Right lung (tissue), 5 donors: ENCODE results near the gene CAPN5. TPM values are rescaled to one million over a fixed set of nuclear protein-coding genes. Genes with fewer than 3 reads are reported as not detected.
A peak's percentile ranks its signal among the peaks of the same experiment; 100 is the strongest.

Experiments used
- DNase-seq, 2 donors: peaks; one replicate each; pipeline ENCODE4 v3.0.0-alpha.2; 2013
- polyA plus RNA-seq, 5 donors: library from polyadenylated mRNA; unstranded; fragments of 120-200 nt; gene quantifications; one replicate each; pipeline versions ENCODE4 v1.2.1 to v1.2.3, GENCODE V29; 2013; ENCODE audit warnings: inconsistent platforms in 1 of 5, low replicate concordance in 1 of 5; ENCODE audit not compliant: insufficient read length in 5 of 5, insufficient read depth in 1 of 5

The CAPN5 gene
- polyA plus RNA-seq, 5 donors: 20.9 to 30.0 (median 27.1) TPM

DNA sequence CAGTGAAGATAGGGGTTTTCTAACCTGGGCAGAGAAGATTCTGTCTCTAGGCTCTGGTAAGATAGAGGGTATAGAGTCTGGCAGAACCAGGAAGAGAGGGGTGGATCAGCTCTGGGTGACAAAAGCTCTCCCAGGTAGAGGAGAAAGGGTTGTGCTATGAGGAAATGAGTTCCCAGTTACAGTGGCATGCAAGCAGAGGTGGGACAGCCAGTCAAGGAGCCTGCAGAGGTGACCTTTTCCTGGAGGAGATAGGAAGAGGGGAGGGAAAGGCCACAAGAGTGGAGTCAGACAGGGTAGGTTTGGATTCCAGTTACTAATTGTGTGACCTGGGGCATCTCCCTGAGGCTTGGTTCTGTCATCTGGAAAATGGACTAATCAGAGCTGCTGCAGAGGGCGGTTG, 3.4 kb upstream of the CAPN5 start:
- no peak for DNase-seq

DNA sequence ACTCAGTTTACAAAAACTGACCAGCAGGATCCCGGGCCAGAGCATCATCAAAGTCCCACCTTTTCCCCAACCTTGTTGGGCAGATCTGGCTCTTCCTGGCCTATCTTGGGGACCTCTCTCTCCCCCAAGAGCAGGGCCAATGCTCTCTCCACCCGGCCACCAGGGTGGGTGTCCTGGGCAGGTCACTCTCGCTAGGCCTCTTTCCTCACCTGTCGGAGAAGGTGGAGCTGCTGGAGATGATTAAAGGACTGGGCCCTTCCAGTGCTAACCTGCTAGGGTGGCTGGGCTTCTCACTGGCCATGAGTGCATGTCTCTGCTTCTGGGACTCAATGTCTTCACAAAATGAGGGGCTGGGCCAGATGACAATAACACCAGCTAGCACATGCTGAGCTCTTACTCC, 2.9 kb upstream of the CAPN5 start:
- no peak for DNase-seq

DNA sequence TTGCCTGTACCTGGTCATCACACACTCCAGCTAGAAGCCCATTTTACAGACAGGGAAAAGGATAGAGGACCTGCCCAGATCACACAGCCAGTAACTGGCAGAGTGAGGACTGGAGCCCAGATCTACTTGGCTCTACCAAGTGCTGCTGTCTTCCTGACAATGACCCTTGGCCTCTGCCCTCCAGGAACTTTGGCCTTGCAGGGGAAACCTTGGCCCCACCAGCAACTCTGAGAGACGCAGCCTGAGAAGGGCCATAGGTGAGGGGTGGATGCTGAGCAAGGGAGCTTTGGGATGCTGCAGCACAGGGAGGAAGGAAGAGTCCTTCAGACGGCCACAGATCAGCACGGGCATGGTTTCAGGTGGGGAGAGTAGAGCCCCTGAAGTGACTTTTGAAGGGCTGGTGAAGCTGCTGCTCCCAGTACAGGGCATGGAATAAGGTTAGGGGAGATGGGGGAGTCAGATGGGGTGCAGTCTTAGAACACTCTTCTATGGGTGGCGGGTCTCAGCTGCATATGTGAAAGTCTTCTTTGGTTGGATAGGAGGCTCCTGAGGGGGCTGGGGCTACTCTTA, 2.0 kb upstream of the CAPN5 start:
- no peak for DNase-seq

DNA sequence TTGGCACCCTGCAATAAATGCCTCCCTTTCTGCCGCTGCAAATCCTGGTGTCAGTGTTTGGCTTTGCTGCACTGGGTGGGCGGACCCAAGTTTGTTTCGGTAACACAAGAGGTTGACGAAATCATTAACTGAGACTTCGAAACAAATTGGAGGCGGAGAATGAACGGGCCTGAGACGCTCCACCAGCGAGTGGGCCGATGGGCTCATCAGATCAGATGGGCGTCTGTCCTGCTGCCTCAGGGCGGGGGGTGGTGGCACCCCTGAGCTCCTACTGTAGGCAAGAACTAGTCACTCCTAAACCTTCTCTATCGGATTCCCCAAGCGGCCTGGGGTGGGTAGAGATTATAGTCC, 918 bp upstream of the CAPN5 start:
- peak in 1 of 2 donors; percentile 56 for DNase-seq

DNA sequence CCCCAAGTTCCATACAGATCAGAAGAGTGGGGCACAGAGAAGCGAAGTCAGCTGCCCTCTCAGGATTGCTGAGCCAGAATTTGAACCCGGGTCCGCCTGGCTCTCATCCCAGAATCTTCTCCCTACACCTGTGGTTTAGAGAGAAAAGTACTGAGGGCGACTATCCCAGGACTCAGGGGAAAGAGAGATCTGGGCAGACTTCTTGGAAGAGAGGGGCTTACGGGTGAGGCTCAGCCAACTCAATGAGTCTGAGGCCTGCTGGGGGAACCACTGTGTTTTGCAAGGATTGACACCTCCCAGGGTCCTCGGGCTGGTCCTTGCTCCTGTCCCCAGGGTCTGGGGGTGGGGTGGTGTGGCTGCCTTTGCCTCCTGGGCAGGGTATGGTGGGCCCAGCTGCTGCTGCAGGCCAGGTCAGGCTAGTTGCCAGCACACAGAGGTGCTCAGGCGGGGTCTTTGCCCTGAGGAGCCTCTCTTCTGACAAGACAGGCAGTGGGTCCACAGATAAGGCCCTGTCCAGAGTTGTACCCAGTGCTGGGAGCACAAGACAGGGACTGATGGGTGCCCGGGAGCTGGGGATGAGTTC, 1.2 kb downstream of the CAPN5 start:
- no peak for DNase-seq

DNA sequence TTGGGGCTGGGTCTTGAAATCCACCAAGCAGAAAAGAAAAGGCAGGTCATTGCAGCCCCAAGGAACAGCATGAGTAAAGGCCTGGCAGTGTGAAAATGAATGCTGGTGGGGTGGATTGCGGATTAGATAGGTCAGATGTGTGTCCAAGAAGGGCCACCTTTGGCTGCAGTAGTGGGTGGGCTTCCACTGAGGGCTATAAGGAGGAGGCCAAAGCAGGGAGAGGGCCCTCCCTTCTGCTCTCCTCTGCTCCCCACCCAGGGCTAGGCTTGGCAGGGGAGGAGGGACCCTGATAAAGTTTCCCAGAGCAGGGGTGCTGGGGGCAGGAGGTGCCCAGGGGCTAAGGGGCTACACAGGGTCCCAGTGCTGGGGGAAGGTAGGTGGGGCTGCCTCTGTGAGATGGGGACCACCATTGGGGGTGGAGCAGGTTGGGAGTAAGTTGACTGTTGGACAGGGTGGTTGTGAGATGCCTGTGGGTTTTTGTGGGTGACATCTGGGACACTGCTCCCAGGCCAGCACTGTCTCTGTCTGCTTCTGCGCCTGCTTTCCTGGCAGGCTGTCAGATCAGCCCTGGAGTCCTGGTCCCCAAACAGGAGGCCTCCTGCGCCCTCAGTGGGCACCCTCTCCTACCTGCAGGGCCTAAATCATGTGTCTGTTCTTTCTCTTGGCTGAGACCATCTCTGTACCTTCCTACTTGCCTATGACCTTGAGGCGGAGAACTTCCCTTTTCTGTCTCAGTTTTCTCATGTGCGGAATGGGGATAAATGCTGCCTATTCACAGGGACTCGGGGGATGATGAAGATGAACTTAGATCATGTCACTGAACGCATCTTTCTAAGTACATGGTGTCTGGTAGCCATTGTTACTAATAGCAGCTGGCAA, 1.9 kb downstream of the CAPN5 start:
- DNase-seq: no peak

DNA sequence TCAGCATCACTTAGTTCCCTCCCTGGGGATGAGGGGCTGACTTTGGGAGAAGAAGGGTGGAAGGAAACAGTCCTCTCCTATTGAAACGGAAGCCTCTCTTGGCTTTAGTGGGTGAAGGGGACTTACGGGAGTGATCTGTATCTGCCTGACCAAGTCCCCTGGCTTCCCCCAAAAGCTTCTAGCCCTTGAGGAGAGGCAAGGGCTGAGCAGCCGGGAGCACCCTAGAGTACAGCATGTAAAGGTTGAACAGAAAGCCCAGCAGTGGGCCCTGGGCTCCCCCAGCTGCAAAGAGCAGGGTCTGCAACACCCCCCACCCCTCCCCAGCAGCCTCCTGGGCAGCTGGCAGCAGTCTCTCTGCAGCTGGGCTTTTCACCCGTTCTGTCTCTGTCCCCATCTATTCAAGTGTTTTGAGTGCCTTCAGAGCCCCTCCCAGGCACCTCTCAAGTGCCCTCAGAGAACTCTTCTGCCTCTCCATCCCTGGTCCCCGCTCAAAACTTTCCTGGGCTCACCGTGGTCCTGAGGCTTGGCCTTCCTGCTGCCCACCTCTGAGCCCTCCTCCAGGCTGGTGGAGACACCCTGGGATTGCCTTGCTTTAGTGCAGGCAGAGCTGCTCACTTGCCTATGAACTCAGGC, 2.7 kb downstream of the CAPN5 start:
- no peak for DNase-seq

DNA sequence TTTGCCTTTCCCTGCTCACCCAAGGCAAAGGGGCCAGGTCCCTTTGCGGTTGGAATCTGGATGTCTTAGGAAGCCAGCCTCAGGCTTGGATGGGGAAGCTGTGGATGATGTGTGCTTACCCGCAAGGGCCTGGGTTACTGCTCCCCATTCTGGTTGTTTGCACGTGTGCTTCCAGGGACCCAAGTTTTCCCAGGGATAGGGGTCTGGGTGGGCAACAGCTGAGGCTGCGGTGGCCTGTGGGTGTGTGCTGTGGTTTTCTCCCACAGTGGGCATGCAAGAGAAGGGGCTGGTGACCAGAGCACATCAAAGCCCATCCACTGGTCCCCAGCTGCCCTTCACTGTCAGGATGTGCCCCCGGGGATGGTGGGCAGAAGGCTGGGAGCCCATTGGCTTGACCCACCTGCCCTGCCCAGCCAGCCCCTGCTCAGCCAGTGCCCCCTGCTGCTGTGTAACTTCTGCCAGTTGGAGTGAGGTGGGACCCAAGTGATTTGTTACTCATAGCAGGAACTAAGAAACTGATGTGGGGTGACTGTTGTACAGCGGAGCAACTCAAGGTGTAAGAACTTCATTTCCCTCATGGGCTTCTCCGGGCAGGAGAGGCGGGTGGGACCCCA, 3.3 kb downstream of the CAPN5 start:
- DNase-seq: no peak

DNA sequence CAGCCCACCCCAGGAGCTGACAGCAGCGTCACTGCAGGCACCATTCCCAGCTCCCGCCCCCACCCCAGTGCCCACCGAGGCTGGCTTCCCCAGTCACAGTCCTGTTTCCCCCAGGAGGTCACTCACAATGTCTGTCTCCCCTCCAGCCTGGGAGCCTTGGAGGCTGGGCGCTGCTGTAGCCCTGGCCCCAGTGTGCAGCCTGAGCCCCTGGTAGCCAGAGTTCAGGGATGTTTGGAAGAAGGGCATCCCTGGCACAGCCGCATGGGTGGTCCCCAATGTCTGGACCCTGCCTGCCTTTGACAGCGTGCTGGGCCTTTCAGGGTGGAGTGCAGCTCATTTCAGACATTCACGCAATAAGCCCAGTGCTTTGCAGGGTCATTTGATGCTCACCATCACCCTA, 4.3 kb downstream of the CAPN5 start:
- DNase-seq: no peak

DNA sequence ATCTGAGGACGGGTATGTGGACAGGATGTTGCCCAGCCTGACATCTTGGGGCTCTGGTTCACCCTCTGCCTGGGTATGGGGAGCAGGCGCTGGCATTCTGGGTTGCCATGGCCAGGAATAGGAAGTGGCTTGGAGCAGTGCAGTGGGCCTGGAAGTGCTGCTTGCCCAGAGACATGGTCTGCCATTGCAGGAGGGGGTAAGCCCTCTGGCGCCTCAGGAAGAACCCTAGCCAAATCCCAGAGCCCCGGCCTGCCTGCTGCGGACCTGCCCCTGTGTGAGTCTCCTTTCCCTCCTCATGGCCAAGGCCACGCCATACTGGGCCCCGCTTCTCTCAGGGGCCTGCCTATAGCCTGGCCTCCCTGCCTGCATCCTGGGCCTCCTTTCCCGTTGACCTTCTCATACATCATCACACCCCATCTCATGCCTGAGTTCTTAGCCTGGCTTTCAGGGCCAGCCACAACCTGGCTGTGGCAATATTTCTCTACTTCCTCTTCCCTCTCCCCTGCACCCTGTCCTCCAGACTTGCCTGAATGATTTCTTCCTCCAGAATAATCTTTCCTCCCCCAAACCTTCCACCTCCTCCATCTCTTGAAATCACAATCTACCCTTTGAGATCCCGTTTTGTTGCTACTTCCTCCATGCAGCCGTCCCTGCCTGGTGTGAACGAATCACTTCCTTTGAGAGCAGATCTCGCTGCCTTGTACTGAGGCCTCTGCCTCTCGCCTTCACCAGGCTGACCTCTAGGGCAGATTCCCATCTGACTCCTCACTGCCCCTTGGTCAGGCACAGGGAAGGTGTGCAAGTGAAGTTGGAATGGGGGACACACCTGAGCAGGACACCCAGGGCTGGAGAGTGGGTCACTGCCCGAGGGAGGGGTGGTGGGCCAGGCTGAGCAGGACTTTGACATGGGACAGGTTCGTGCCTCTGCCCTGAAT, 5.2 kb downstream of the CAPN5 start:
- DNase-seq: no peak

DNA sequence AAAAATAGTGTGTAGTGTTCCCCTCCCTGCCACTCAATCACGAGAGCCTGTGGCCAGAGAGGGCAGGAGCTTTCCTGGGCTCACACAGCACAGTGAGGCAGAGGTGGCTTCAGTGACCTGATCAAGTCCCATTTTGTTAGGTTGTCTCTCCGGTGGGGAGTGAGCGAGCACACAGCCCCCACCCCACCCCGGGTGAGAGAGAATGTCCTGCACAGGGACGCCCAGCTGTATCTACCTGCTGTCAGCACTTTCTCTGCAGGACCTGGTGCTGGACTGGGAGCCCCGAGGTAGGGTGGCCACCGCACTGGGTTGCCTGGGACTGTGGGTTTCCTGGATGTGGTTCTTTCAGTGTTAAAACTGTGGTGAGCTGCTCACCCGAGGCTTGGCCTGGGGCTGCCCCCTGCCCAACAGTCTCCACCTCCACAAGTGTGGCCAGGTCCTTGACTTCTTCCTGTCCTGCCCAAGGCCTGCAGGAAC, 6.1 kb downstream of the CAPN5 start:
- DNase-seq: no peak

DNA sequence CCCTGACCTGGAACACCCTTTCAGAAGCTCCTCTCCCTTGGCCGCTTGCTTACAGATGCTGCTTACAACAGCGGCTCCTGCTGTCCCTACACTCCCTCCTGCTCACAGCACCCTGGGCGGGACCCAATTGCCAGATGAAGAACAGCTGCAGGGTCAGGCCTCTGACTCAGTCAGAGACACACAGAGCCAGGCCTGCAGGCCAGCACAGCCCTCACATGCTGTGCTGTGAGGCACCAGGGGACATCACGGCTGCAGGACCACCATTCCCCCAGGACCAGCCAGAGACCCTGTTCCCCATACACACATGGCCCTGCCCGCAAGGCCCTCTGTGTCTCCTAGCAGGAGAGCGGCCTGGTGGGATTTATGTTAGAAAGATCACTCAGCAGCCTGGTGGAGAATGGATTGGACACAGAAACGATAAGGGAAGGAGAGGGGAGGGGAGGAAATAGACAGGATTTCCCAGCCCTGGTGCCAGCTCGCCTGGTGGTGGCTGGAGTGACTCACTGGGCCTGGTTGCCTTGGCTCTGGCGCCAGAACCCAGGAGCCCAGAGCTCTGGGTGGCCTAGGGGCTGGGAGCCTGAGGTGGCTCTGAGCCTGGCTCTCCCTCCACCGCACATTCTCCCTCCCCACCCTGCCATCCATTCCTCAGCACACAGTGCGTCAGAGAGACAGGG, 6.7 kb downstream of the CAPN5 start:
- peak; percentile 83 to 89 for DNase-seq

DNA sequence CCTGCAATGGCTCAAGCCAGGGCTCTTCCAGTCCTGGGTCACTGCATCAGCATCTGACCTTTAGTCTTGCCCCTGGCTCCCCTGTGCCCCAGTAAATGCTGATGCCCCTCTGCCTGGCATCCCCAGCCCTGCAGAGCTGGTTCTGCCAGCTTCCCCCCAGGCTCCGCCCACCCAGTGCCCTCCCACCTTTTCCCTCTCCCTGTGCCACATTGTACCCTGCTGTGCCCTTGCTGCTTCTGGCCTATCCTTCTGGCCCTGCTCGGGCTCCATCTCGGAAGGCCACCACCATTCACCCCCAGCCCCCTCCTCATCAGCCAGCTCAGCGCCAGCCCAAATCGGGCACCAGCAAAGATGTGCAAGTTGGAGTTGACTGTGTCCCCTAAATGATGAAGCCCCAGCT, 7.4 kb downstream of the CAPN5 start:
- no peak for DNase-seq

DNA sequence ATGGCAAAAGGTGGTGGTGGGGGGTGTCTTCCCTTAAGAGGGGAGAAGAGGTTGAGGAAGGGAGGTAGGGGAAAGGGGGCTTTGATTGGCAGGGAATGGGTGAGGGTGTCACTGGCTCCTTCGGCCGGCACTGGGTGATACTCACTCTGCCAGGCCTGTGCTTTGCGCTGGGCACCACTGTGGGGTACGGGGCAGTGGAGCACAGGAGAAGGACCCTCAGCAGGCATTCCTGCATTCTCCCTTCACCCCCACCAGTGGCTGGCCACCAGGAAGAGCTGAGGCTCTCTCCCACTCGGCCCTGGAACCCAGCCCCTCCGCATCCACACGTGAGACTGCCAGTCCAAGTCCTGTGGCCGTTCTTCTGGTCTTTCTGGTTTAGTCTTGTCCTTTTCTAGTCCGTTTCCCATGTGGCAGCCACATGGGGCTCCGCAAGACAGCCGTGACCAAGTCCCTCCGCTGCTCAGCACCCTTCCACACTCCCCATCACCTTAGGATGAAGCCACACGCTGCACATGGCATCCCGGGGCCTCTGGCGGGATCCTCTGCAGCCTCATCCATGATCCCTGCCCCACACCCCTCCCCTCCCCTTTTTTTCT, 8.0 kb downstream of the CAPN5 start:
- DNase-seq: no peak

DNA sequence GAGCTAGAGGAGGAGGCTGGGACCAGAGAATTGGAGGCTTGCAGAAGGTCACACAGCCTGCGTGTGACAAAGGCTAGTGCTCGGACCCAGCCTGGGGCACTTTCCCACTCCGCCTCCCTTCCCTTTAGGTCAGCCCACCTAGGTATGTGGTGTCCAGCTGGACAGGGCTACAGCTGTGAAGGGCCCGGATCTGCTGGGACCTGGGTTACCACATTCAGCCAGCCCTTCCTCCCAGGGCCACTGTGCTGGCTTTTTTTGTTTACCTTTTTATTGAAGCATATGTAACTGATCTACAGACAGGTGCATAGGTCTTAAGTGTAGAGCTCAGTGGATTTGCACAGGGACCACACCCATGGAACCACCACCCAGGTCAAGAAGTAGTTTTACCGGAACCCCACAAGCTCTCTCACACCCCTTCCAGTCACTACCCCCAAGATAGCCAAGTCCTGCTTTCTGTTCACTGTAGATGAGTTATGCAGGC, 8.7 kb downstream of the CAPN5 start:
- DNase-seq: no peak

DNA sequence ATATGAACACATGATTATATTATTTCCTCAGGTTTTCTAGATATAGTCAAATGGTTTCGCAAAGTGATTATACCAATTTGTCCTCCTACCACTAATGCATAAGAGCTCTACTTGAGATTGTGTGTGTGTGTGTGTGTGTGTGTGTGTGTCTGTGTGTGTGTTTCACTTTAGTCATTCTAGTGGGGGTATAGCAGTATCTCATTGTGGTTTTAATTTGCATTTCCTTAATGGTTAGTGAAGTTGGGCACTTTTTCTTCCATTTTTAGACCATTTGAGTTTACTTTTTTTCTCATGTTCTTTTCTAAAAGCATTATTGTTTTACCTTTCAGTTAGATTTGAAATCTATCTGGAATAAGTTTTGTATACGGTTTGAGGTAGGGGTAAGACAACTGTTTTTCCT, 12.9 kb downstream of the CAPN5 start:
- DNase-seq: no peak

DNA sequence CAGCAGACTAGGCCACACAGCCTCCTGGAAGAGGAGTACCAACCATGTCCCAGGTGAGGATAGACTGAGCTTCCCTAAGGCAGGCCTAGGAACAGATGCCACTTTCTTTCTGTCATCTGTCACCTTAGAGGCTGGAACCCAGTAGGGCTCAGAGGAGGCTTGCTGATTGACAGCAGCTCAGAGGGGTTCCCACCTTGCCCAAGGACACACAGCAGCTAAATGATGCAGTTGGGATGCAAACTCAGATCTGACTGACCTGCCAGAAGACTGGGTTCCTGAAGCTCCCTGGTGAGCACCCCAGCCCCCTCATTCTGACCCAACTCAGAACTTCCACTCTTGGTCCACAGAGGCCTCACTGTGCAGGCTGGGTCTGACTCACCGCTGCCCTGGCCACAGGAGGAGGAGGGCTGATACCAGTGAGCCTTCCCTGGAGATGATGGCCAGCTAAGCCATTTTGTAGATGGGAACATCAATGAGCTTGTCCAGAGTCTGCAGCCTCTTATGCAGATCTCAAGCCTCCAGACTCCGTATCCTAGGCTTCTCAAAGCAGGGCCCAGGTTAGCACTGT, 14.0 kb downstream of the CAPN5 start:
- DNase-seq: no peak

DNA sequence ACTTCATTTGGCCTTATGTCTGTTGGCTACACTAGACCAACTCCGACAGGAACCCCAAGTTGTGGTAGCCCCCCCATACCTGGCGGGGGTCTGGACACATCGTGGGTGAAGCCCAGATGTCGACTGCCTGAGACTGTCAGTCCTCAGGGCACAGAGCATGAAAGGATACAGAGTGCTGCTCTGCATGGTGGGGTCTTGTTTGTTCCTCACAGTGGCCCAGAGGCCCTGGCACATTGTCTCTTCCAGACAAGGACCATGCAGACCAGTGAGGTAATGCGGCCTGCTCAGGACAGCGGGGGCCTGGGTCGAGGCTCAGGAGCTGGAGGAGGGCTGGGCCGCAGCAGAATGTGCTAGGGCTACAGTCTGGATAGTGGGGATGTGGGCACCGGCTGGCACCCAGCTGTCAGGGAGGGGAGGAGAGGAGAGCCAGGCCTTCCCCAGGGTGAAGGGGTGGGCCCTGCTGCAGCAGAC, 14.6 kb downstream of the CAPN5 start:
- DNase-seq: no peak
